SK-N-SH (cell line): Measurements from ENCODE around the gene RCN2.

Experiments used
- EZH2phosphoT487 ChIP-seq: fragments of 200-600 bp; sonication (generic); IDR thresholded peaks from 2 replicates; pipeline ENCODE4 v1.6.1; 2017; ENCODE audit warnings: low read depth, mixed run types, mild to moderate bottlenecking, antibody characterized with exemption, moderate library complexity, borderline replicate concordance
- RFX5 ChIP-seq: IDR thresholded peaks from 2 replicates; pipeline ENCODE4 v1.6.1; 2012; ENCODE audit warnings: mild to moderate bottlenecking, improper control_type of control experiment, low read length
- TEAD4 ChIP-seq: IDR thresholded peaks from 2 replicates; pipeline ENCODE4 v1.4.0; 2012; ENCODE audit warnings: mild to moderate bottlenecking, borderline replicate concordance; ENCODE audit not compliant: insufficient read depth
- TF ChIP-seq, protein P1 (sequence below): fragments of 200-600 bp; sonication (generic); IDR thresholded peaks from 2 replicates; pipeline ENCODE4 v1.6.1; 2017; ENCODE audit warnings: antibody characterized with exemption, mild to moderate bottlenecking, moderate library complexity
- TF ChIP-seq, protein P2 (sequence below): IDR thresholded peaks from 2 replicates; pipeline ENCODE4 v1.4.0; 2012; ENCODE audit warnings: low read depth
- TF ChIP-seq, protein P3 (sequence below): IDR thresholded peaks from 2 replicates; pipeline ENCODE4 v1.6.1; 2012; ENCODE audit warnings: mild to moderate bottlenecking, low read depth, low read length, moderate library complexity

DNA sequence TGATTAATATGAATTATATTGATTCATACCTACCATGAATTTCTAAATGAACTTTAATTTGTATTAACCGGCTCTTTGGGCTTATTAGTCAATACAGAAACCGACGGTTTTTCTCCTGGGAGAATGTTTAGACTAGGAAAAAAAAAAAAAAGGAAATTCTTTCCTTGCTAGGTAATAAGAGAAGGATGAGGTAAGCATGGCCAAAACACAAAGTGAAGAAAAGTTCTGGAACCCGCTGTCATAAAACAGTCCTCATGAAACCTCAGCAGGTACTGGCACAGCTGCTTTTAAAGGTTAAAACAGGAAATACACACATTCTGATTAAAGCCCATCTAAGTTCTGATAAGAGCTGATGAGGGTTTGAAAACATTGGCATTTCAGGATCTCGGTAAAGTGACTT, 32.6 kb downstream of the RCN2 start:
- TF ChIP-seq, protein P1, sequence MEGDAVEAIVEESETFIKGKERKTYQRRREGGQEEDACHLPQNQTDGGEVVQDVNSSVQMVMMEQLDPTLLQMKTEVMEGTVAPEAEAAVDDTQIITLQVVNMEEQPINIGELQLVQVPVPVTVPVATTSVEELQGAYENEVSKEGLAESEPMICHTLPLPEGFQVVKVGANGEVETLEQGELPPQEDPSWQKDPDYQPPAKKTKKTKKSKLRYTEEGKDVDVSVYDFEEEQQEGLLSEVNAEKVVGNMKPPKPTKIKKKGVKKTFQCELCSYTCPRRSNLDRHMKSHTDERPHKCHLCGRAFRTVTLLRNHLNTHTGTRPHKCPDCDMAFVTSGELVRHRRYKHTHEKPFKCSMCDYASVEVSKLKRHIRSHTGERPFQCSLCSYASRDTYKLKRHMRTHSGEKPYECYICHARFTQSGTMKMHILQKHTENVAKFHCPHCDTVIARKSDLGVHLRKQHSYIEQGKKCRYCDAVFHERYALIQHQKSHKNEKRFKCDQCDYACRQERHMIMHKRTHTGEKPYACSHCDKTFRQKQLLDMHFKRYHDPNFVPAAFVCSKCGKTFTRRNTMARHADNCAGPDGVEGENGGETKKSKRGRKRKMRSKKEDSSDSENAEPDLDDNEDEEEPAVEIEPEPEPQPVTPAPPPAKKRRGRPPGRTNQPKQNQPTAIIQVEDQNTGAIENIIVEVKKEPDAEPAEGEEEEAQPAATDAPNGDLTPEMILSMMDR = no peak
- TF ChIP-seq EZH2phosphoT487 (no peak), RFX5 (no peak), TEAD4 (no peak)
- TF ChIP-seq, protein P2, sequence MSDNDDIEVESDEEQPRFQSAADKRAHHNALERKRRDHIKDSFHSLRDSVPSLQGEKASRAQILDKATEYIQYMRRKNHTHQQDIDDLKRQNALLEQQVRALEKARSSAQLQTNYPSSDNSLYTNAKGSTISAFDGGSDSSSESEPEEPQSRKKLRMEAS = no peak
- TF ChIP-seq, protein P3, sequence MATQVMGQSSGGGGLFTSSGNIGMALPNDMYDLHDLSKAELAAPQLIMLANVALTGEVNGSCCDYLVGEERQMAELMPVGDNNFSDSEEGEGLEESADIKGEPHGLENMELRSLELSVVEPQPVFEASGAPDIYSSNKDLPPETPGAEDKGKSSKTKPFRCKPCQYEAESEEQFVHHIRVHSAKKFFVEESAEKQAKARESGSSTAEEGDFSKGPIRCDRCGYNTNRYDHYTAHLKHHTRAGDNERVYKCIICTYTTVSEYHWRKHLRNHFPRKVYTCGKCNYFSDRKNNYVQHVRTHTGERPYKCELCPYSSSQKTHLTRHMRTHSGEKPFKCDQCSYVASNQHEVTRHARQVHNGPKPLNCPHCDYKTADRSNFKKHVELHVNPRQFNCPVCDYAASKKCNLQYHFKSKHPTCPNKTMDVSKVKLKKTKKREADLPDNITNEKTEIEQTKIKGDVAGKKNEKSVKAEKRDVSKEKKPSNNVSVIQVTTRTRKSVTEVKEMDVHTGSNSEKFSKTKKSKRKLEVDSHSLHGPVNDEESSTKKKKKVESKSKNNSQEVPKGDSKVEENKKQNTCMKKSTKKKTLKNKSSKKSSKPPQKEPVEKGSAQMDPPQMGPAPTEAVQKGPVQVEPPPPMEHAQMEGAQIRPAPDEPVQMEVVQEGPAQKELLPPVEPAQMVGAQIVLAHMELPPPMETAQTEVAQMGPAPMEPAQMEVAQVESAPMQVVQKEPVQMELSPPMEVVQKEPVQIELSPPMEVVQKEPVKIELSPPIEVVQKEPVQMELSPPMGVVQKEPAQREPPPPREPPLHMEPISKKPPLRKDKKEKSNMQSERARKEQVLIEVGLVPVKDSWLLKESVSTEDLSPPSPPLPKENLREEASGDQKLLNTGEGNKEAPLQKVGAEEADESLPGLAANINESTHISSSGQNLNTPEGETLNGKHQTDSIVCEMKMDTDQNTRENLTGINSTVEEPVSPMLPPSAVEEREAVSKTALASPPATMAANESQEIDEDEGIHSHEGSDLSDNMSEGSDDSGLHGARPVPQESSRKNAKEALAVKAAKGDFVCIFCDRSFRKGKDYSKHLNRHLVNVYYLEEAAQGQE = no peak
